Measurements from ENCODE around the gene VAT1. TPM values are rescaled to one million over a fixed set of nuclear protein-coding genes. Genes with fewer than 3 reads are reported as not detected.

The VAT1 gene
- total and polyA plus RNA-seq, 2 experiments from 2014 or later = 223 to 238 TPM

GRCh38 chr17:43018008-43018853 lies 4.0 kb downstream of the VAT1 start:
- peaks cover 25% of the 10 kb centered on the region for H3K4me1 ChIP-seq (ENCODE audit: insufficient read depth)
- H3K4me2 ChIP-seq (ENCODE audit: unreplicated experiment) = no peak overlapping the region
- H3K9me2 ChIP-seq (ENCODE audit: insufficient read depth) = no peaks in the 10 kb centered on the region
- no peak overlapping the region for H2AFZ ChIP-seq
- DNase-seq = no peak
- TF ChIP-seq EZH2phosphoT487 (IDR thresholded peaks at IDR 0.05; ENCODE audit: insufficient read depth, low read depth) (no peak), EZH2 (IDR thresholded peaks at IDR 0.05; ENCODE audit: insufficient read depth, poor library complexity, severe bottlenecking) (no peak)
- no peak overlapping the region for H3K4me3 ChIP-seq
- H3K27me3 ChIP-seq (replicated peaks; ENCODE audit: insufficient read depth) = no peaks in the 10 kb centered on the region
- H3K27ac ChIP-seq = no peak overlapping the region
- H4K20me1 ChIP-seq (ENCODE audit: insufficient read depth) = no peaks in the 10 kb centered on the region
- H3K9ac ChIP-seq = 0 out of 2 replicates have a peak overlapping the region, but pooled peaks have one; percentile 80
- peaks cover 7% of the 10 kb centered on the region; the same call in 1 of the 2 replicates for H3K36me3 ChIP-seq (ENCODE audit: low read depth)
- peaks cover 40% of the 10 kb centered on the region for H3K79me2 ChIP-seq (ENCODE audit: insufficient read depth)
- no peaks in the 10 kb centered on the region for H3K9me3 ChIP-seq (ENCODE audit: low read depth)
- WGBS, 2 experiments (ENCODE audit: low coverage in 1 of 2, low lambda C conversion rate in 2 of 2, missing lambda C conversion rate in 2 of 2) = 62 to 63% methylated on average over 19 of the region's 19 CpGs
- in situ Hi-C loops (cut with MboI) = no loop called here
- no peaks in the 10 kb centered on the region for H3F3A ChIP-seq (ENCODE audit: insufficient read depth)

- Histone ChIP-seq H3K36me3 (ENCODE audit: low read depth) (peaks cover 7% of the 10 kb centered on the region; the same call in 1 of the 2 replicates), H3K27me3 (replicated peaks; ENCODE audit: insufficient read depth) (no peaks in the 10 kb centered on the region), H3K9ac (no peak overlapping the region), H3F3A (ENCODE audit: insufficient read depth) (no peaks in the 10 kb centered on the region), H3K9me2 (ENCODE audit: insufficient read depth) (no peaks in the 10 kb centered on the region), H3K79me2 (ENCODE audit: insufficient read depth) (peaks cover 33% of the 10 kb centered on the region), H2AFZ (no peak overlapping the region), H3K27ac (no peak overlapping the region), H3K4me1 (ENCODE audit: insufficient read depth) (peaks cover 25% of the 10 kb centered on the region), H3K4me3 (no peak overlapping the region), H4K20me1 (ENCODE audit: insufficient read depth) (no peaks in the 10 kb centered on the region), H3K9me3 (ENCODE audit: low read depth) (no peaks in the 10 kb centered on the region), H3K4me2 (ENCODE audit: unreplicated experiment) (no peak overlapping the region)
- DNase-seq = no peak
- in situ Hi-C loops (cut with MboI) = no loop called here
- no peak for TF ChIP-seq EZH2phosphoT487 (IDR thresholded peaks at IDR 0.05; ENCODE audit: insufficient read depth, low read depth)
- TF ChIP-seq EZH2 (IDR thresholded peaks at IDR 0.05; ENCODE audit: insufficient read depth, poor library complexity, severe bottlenecking) = no peak
- WGBS, 2 experiments (ENCODE audit: low coverage in 1 of 2, low lambda C conversion rate in 2 of 2, missing lambda C conversion rate in 2 of 2) = 91 to 93% methylated on average over 7 of the region's 7 CpGs
Measured at GRCh38 chr17:43016216-43016615, 6.0 kb downstream of the VAT1 start.

- WGBS, 2 experiments (ENCODE audit: low coverage in 1 of 2, low lambda C conversion rate in 2 of 2, missing lambda C conversion rate in 2 of 2) = 74 to 77% methylated on average over 8 to 9 of the region's 9 CpGs
- no peaks in the 10 kb centered on the region for H4K20me1 ChIP-seq (ENCODE audit: insufficient read depth)
- in situ Hi-C loops (cut with MboI) = no loop called here
- no peaks in the 10 kb centered on the region for H3K27me3 ChIP-seq (replicated peaks; ENCODE audit: insufficient read depth)
- no peaks in the 10 kb centered on the region for H3K9me2 ChIP-seq (ENCODE audit: insufficient read depth)
- H3K79me2 ChIP-seq (ENCODE audit: insufficient read depth) = peaks cover 29% of the 10 kb centered on the region
- no peak for DNase-seq
- H3K9ac ChIP-seq = no peak overlapping the region
- H2AFZ ChIP-seq = no peak overlapping the region
- TF ChIP-seq EZH2phosphoT487 (IDR thresholded peaks at IDR 0.05; ENCODE audit: insufficient read depth, low read depth) = no peak
- TF ChIP-seq EZH2 (IDR thresholded peaks at IDR 0.05; ENCODE audit: insufficient read depth, poor library complexity, severe bottlenecking) = no peak
- H3K4me3 ChIP-seq = no peak overlapping the region
- no peak overlapping the region for H3K27ac ChIP-seq
- H3K9me3 ChIP-seq (ENCODE audit: low read depth) = no peaks in the 10 kb centered on the region
- H3K4me1 ChIP-seq (ENCODE audit: insufficient read depth) = peaks cover 22% of the 10 kb centered on the region
- H3K36me3 ChIP-seq (ENCODE audit: low read depth) = peaks cover 7% of the 10 kb centered on the region; the same call in 1 of the 2 replicates
- no peak overlapping the region for H3K4me2 ChIP-seq (ENCODE audit: unreplicated experiment)
- H3F3A ChIP-seq (ENCODE audit: insufficient read depth) = no peaks in the 10 kb centered on the region
Measured at GRCh38 chr17:43015579-43015978, 6.6 kb downstream of the VAT1 start.

- Histone ChIP-seq H3K79me2 (ENCODE audit: insufficient read depth) (peaks cover 22% of the 10 kb centered on the region), H3K4me2 (ENCODE audit: unreplicated experiment) (no peak overlapping the region), H3K4me1 (ENCODE audit: insufficient read depth) (peaks cover 15% of the 10 kb centered on the region), H2AFZ (no peak overlapping the region), H3K36me3 (ENCODE audit: low read depth) (peaks cover 7% of the 10 kb centered on the region; the same call in 1 of the 2 replicates), H3K9me2 (ENCODE audit: insufficient read depth) (no peaks in the 10 kb centered on the region), H3K9me3 (ENCODE audit: low read depth) (no peaks in the 10 kb centered on the region), H3K9ac (no peak overlapping the region), H3K27ac (no peak overlapping the region), H3K4me3 (no peak overlapping the region), H4K20me1 (ENCODE audit: insufficient read depth) (no peaks in the 10 kb centered on the region), H3K27me3 (replicated peaks; ENCODE audit: insufficient read depth) (no peaks in the 10 kb centered on the region), H3F3A (ENCODE audit: insufficient read depth) (no peaks in the 10 kb centered on the region)
- TF ChIP-seq EZH2phosphoT487 (IDR thresholded peaks at IDR 0.05; ENCODE audit: insufficient read depth, low read depth) (no peak), EZH2 (IDR thresholded peaks at IDR 0.05; ENCODE audit: insufficient read depth, poor library complexity, severe bottlenecking) (no peak)
- no peak for DNase-seq
- WGBS, 2 experiments (ENCODE audit: low coverage in 1 of 2, low lambda C conversion rate in 2 of 2, missing lambda C conversion rate in 2 of 2) = 86% methylated on average over 8 of the region's 8 CpGs
- in situ Hi-C loops (cut with MboI) = no loop called here
Measured at GRCh38 chr17:43014649-43015542, 7.3 kb downstream of the VAT1 start.
